HUES48 (cell line): ENCODE data around the gene SIN3B.

Source experiments
- H3K27ac ChIP-seq: one replicate; pipeline ENCODE4 v1.7.0; 2013; ENCODE audit warnings: low read depth, low read length, inconsistent platforms
- H3K27me3 ChIP-seq: 2 replicates; pipeline ENCODE4 v1.6.1; 2013; ENCODE audit warnings: mild to moderate bottlenecking, low read length; ENCODE audit not compliant: control insufficient read depth, insufficient read depth
- H3K36me3 ChIP-seq: 2 replicates; pipeline ENCODE4 v1.6.1; 2013; ENCODE audit warnings: low read length; ENCODE audit not compliant: control insufficient read depth, insufficient read depth
- H3K4me1 ChIP-seq: 2 replicates; pipeline ENCODE4 v1.6.1; 2013; ENCODE audit warnings: mild to moderate bottlenecking, low read length; ENCODE audit not compliant: control insufficient read depth, insufficient read depth
- H3K4me3 ChIP-seq: 2 replicates; pipeline ENCODE4 v1.5.1; 2013; ENCODE audit warnings: mild to moderate bottlenecking, low read depth, low read length
- H3K9ac ChIP-seq: 2 replicates; pipeline ENCODE4 v1.6.1; 2013; ENCODE audit warnings: mild to moderate bottlenecking, low read depth, low read length, moderate library complexity
- H3K9me3 ChIP-seq: 2 replicates; pipeline ENCODE4 v1.6.1; 2013; ENCODE audit warnings: low read length; ENCODE audit not compliant: control insufficient read depth, insufficient read depth

SIN3B gene

GRCh38 chr19:16880884-16881554 is 51.8 kb downstream of the SIN3B start:
- H3K4me3 ChIP-seq: no peak overlapping the region
- no peaks in the 10 kb centered on the region for H3K4me1 ChIP-seq
- H3K9ac ChIP-seq: no peak overlapping the region
- H3K36me3 ChIP-seq: peaks cover 40% of the 10 kb centered on the region
- no peak overlapping the region for H3K27ac ChIP-seq
- H3K9me3 ChIP-seq: peaks cover 8% of the 10 kb centered on the region
- H3K27me3 ChIP-seq: no peaks in the 10 kb centered on the region

GRCh38 chr19:16882146-16882545 is 52.9 kb downstream of the SIN3B start:
- Histone ChIP-seq H3K9me3 (peaks cover 8% of the 10 kb centered on the region), H3K9ac (no peak overlapping the region), H3K36me3 (peaks cover 29% of the 10 kb centered on the region), H3K4me3 (no peak overlapping the region), H3K4me1 (no peaks in the 10 kb centered on the region), H3K27me3 (no peaks in the 10 kb centered on the region), H3K27ac (no peak overlapping the region)

- Histone ChIP-seq H3K4me1 (no peaks in the 10 kb centered on the region), H3K9me3 (peaks cover 8% of the 10 kb centered on the region), H3K27me3 (no peaks in the 10 kb centered on the region), H3K9ac (no peak overlapping the region), H3K4me3 (no peak overlapping the region), H3K36me3 (peaks cover 15% of the 10 kb centered on the region), H3K27ac (no peak overlapping the region)
These were observed 54.3 kb downstream of the SIN3B start for GRCh38 chr19:16883522-16883921.

- Histone ChIP-seq H3K36me3 (no peaks in the 10 kb centered on the region; the same call in 1 of the 2 replicates), H3K4me3 (no peak overlapping the region), H3K27ac (no peak overlapping the region), H3K9ac (no peak overlapping the region), H3K4me1 (no peaks in the 10 kb centered on the region), H3K27me3 (no peaks in the 10 kb centered on the region), H3K9me3 (peaks cover 8% of the 10 kb centered on the region)
These were observed 56.0 kb downstream of the SIN3B start for GRCh38 chr19:16885166-16885565.

- Histone ChIP-seq H3K4me3 (no peak overlapping the region), H3K9ac (no peak overlapping the region), H3K9me3 (peaks cover 8% of the 10 kb centered on the region), H3K27ac (no peak overlapping the region), H3K27me3 (no peaks in the 10 kb centered on the region), H3K4me1 (no peaks in the 10 kb centered on the region), H3K36me3 (no peaks in the 10 kb centered on the region)
These were observed 57.2 kb downstream of the SIN3B start for GRCh38 chr19:16886305-16886880.

- Histone ChIP-seq H3K4me1 (no peaks in the 10 kb centered on the region), H3K9me3 (peaks cover 4% of the 10 kb centered on the region; the same call in 1 of the 2 replicates), H3K9ac (no peak overlapping the region), H3K27me3 (no peaks in the 10 kb centered on the region), H3K4me3 (no peak overlapping the region), H3K27ac (no peak overlapping the region), H3K36me3 (no peaks in the 10 kb centered on the region)
These were observed 58.4 kb downstream of the SIN3B start for GRCh38 chr19:16887353-16888265.

- H3K9ac ChIP-seq: no peak within 1 kb of the TSS
- no peaks in the 10 kb centered on the region for H3K4me1 ChIP-seq
- H3K27ac ChIP-seq: no peak within 1 kb of the TSS
- no peak within 1 kb of the TSS for H3K4me3 ChIP-seq
- H3K36me3 ChIP-seq: no peaks in the 10 kb centered on the region
- no peaks in the 10 kb centered on the region for H3K9me3 ChIP-seq
- no peaks in the 10 kb centered on the region for H3K27me3 ChIP-seq
These were observed 59.6 kb downstream of the SIN3B start, which contains the start of gene F2RL3 for GRCh38 chr19:16888629-16889365. Gene F2RL3 (plus strand): TSS chr19:16888999. CDS start chr19:16889190, 191 bp downstream.

GRCh38 chr19:16889366-16889882 is 60.2 kb downstream of the SIN3B start:
- no peak overlapping the region for H3K4me3 ChIP-seq
- H3K4me1 ChIP-seq: no peaks in the 10 kb centered on the region
- no peaks in the 10 kb centered on the region for H3K36me3 ChIP-seq
- H3K27ac ChIP-seq: no peak overlapping the region
- H3K9ac ChIP-seq: no peak overlapping the region
- H3K9me3 ChIP-seq: no peaks in the 10 kb centered on the region
- H3K27me3 ChIP-seq: no peaks in the 10 kb centered on the region

- no peak overlapping the region for H3K9ac ChIP-seq
- H3K27me3 ChIP-seq: no peaks in the 10 kb centered on the region
- no peak overlapping the region for H3K27ac ChIP-seq
- no peaks in the 10 kb centered on the region for H3K4me1 ChIP-seq
- H3K4me3 ChIP-seq: no peak overlapping the region
- no peaks in the 10 kb centered on the region for H3K36me3 ChIP-seq
- no peaks in the 10 kb centered on the region for H3K9me3 ChIP-seq
These were observed 60.8 kb downstream of the SIN3B start for GRCh38 chr19:16889883-16890460.

GRCh38 chr19:16890461-16891184 is 61.4 kb downstream of the SIN3B start:
- Histone ChIP-seq H3K27ac (no peak overlapping the region), H3K9ac (no peak overlapping the region), H3K36me3 (no peaks in the 10 kb centered on the region), H3K9me3 (no peaks in the 10 kb centered on the region), H3K27me3 (no peaks in the 10 kb centered on the region), H3K4me1 (no peaks in the 10 kb centered on the region), H3K4me3 (no peak overlapping the region)
